SJSA1 (cell line): ENCODE results near the gene KRTAP5-9. TPM values are rescaled to one million over a fixed set of nuclear protein-coding genes. Genes with fewer than 3 reads are reported as not detected.
"Not testable (repeated sequence)": the region's sequence is repeated elsewhere in the genome, so short reads cannot be mapped to it uniquely, and the experiment has no call there.

Experiments
- DNase-seq, 2 experiments: peaks; one replicate each; pipeline ENCODE4 v3.0.0-alpha.2; 2015 to 2020; ENCODE audit warnings: low spot score in 2 of 2, low read depth in 1 of 2
- H3K27ac ChIP-seq: fragments of 250-450 bp; sonication (Bioruptor Pico); 2 replicates; pipeline ENCODE4 v1.5.1; 2020; ENCODE audit warnings: mild to moderate bottlenecking, moderate library complexity
- H3K27me3 ChIP-seq: fragments of 250-450 bp; sonication (Bioruptor Pico); replicated peaks from 2 replicates; pipeline ENCODE4 v1.5.1; 2020; ENCODE audit warnings: mild to moderate bottlenecking, moderate library complexity
- H3K36me3 ChIP-seq: fragments of 250-450 bp; sonication (Bioruptor Pico); 2 replicates; pipeline ENCODE4 v1.5.1; 2020; ENCODE audit warnings: mild to moderate bottlenecking
- H3K4me1 ChIP-seq: fragments of 250-450 bp; sonication (Bioruptor Pico); replicated peaks from 2 replicates; pipeline ENCODE4 v1.6.1; 2021; ENCODE audit warnings: mild to moderate bottlenecking
- H3K4me3 ChIP-seq: fragments of 250-450 bp; sonication (Bioruptor Pico); 2 replicates; pipeline ENCODE4 v1.5.1; 2020; ENCODE audit warnings: mild to moderate bottlenecking
- H3K9me3 ChIP-seq: fragments of 250-450 bp; sonication (Bioruptor Pico); replicated peaks from 2 replicates; pipeline ENCODE4 v1.5.1; 2020; ENCODE audit warnings: mild to moderate bottlenecking
- total RNA-seq: library from RNA; depleted of rRNA; stranded (reverse); fragments of >200 nt; shearing (Covaris generic); gene quantifications from 2 replicates; pipeline ENCODE4 v1.2.3, GENCODE V29; 2014

KRTAP5-9 gene
- total RNA-seq, 1 experiment from 2014 or later = not detected

- H3K27me3 ChIP-seq, H3K27ac ChIP-seq, H3K4me3 ChIP-seq, H3K4me1 ChIP-seq, H3K36me3 ChIP-seq, DNase-seq, H3K9me3 ChIP-seq: not testable (repeated sequence)
Observed at GRCh38 chr11:71539971-71540370, 8.2 kb upstream of the KRTAP5-9 start.

DNA sequence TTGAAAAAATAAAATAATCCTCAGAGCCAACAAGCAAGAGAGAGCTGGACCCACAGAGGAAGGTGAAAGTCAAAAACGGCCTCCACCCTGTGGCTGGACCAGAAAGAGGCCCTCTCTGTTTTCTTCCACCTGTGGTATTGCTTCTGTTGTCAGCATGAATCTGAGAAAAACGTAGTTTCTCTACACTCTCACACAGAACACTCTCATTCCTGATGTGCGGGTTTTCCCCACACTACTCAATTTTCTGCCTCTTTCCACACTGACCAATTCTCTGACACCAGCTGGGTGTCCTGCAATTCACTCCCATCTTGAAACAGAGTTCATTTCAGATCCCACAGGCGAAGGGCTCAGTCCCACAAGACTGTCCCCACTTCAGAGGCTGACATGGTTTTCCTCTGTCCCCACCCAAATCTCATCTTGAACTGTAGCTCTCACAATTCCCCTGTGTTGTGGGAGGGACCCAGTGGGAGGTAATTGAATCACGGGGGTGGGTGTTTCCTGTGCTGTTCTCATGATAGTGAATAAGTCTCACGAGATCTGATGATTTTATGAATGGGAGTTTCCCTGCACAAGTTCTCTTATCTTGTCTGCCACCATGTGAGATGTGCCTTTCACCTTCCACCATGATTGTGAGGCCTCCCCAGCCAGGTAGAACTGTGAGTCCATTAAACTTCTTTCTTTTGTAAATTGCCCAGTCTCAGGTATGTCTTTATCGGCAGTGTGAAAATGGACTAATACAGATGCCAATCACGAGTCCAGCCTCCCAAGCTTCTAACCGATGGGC lies 7.5 kb upstream of the KRTAP5-9 start:
- not testable (repeated sequence) for DNase-seq, H3K4me1 ChIP-seq, H3K4me3 ChIP-seq, H3K36me3 ChIP-seq, H3K27ac ChIP-seq, H3K27me3 ChIP-seq, H3K9me3 ChIP-seq

DNA sequence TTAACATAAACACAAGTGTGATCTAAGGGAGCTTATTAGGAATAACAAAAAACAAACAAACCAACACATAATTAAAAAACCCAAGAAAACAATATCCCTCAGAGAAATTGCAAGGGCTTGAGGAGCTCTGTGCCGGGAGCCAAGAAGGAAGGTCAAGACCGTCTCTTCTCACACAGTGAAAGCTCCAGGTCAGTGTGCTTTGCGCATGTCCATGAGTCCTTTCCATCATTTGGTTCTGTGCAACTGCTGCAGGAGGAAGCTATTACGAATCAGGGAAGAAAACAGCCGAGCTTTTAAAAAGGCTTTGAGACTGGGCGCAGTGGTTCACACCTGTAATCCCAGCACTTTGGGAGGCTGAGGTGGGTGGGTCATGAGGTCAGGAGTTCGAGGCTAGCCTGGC lies 5.8 kb upstream of the KRTAP5-9 start:
- no peak overlapping the region for H3K4me3 ChIP-seq
- no peaks in the 10 kb centered on the region for H3K9me3 ChIP-seq
- no peaks in the 10 kb centered on the region for H3K4me1 ChIP-seq
- no peaks in the 10 kb centered on the region for H3K36me3 ChIP-seq
- DNase-seq = no peak
- no peaks in the 10 kb centered on the region for H3K27me3 ChIP-seq
- H3K27ac ChIP-seq = no peak overlapping the region

DNA sequence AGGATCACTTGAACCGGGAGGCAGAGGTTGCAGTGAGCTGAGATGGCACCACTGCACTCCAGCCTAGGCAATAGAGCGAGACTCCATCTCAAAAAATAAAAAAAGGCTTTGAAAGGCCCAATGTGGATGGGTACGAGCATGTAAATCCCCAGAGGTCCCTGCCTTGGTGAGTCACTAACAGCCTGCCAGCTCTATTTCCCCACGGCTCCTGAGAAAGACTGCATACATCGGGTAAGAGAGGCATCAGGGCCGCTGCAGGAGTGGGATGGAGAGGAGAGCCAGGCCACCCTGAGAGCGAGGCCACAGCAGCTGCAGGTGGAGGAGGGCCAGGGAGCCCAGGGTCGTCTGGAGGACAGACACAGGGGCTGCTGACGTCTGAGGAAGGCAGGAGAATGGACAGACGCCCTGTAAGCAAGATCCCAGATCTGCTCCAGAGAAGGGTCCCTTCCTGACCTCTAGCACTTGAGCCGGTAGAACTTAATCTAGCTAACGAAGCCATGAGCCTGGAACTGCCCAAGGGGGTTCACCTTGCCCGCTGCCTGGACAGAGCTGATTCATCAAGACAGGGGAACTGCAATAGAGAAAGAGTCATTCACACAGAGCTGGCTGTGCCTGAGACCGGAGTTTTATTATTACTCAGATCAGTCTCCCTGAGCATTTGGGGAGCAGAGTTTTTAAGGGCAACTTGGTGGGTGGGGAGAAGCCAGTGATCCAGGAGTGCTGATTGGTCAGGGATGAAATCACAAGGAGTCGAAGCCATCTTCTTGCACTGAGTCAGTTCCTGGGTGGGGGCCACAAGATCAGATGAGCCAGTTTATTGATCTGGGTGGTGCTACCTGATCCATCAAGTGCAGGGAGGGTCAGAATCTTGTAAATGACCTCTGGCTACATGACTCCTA lies 5.1 kb upstream of the KRTAP5-9 start:
- no peak overlapping the region for H3K27ac ChIP-seq
- no peaks in the 10 kb centered on the region for H3K36me3 ChIP-seq
- H3K4me3 ChIP-seq = no peak overlapping the region
- no peak for DNase-seq
- no peaks in the 10 kb centered on the region for H3K4me1 ChIP-seq
- no peaks in the 10 kb centered on the region for H3K9me3 ChIP-seq
- H3K27me3 ChIP-seq = no peaks in the 10 kb centered on the region

DNA sequence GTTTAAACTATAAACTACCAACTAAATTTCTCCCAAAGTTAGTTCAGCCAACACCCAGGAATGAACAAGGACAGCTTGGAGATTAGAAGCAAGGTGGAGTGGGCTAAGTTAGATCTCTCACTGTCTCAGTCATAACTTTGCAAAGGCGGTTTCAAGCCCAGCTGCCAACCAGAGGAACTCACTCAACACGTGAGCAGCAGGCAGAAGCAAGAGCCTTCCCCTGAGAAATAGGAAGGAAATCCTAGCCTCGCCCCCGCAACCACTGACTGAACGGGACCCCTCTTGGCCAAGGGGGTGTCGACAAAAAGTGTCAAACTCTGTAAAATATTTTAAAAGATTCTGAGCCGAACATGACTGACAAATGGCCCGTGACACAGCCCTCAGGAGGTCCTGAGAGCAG lies 4.4 kb upstream of the KRTAP5-9 start:
- Histone ChIP-seq H3K9me3 (no peaks in the 10 kb centered on the region), H3K36me3 (no peaks in the 10 kb centered on the region), H3K4me1 (no peaks in the 10 kb centered on the region), H3K4me3 (no peak overlapping the region), H3K27ac (no peak overlapping the region), H3K27me3 (no peaks in the 10 kb centered on the region)
- no peak for DNase-seq

- Histone ChIP-seq H3K27ac (no peak overlapping the region), H3K9me3 (no peaks in the 10 kb centered on the region), H3K4me1 (no peaks in the 10 kb centered on the region), H3K4me3 (no peak overlapping the region), H3K36me3 (no peaks in the 10 kb centered on the region), H3K27me3 (no peaks in the 10 kb centered on the region)
- no peak for DNase-seq
Observed at GRCh38 chr11:71544525-71545214, 3.5 kb upstream of the KRTAP5-9 start.

DNA sequence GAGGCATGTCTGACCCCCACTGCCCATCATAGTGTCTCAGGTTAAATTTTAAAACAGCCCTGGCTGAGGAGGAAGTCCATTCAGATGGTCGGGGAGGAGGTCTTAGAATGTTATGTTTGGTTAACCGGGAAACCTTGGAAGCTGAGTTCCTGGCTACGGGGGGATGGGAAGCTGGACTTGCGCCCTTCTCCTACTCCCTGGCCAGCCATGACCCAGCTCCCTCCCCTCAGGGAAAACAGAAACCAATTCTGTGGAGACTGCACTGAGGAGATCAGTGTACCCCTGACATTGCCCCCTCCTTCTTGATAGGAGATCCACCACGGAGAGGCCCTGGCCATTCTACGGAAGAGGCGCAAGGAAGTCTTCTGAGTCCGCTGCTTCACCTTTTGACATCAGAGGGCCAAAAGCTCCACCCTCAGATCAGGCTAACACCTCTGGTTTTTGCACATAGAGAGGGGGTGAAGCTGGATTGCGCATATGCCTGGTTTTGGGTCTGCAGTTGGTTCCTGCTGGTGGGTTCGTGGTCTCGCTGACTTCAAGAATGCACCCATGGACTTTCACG lies 2.7 kb upstream of the KRTAP5-9 start:
- no peak for DNase-seq
- Histone ChIP-seq H3K27me3 (no peaks in the 10 kb centered on the region), H3K36me3 (no peaks in the 10 kb centered on the region), H3K4me3 (no peak overlapping the region), H3K9me3 (no peaks in the 10 kb centered on the region), H3K4me1 (no peaks in the 10 kb centered on the region), H3K27ac (no peak overlapping the region)

DNA sequence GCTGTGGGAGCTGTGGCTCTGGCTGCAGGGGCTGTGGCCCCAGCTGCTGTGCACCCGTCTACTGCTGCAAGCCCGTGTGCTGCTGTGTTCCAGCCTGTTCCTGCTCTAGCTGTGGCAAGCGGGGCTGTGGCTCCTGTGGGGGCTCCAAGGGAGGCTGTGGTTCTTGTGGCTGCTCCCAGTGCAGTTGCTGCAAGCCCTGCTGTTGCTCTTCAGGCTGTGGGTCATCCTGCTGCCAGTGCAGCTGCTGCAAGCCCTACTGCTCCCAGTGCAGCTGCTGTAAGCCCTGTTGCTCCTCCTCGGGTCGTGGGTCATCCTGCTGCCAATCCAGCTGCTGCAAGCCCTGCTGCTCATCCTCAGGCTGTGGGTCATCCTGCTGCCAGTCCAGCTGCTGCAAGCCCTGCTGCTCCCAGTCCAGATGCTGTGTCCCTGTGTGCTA lies 514 bp downstream of the KRTAP5-9 start:
- no peaks in the 10 kb centered on the region for H3K4me1 ChIP-seq
- no peak for DNase-seq
- no peak overlapping the region for H3K27ac ChIP-seq
- no peaks in the 10 kb centered on the region for H3K36me3 ChIP-seq
- H3K27me3 ChIP-seq = no peaks in the 10 kb centered on the region
- H3K4me3 ChIP-seq = no peak overlapping the region
- H3K9me3 ChIP-seq = no peaks in the 10 kb centered on the region

GRCh38 chr11:71551711-71552110 lies 3.5 kb downstream of the KRTAP5-9 start:
- DNase-seq = no peak
- Histone ChIP-seq H3K36me3 (no peaks in the 10 kb centered on the region), H3K9me3 (no peaks in the 10 kb centered on the region), H3K27me3 (no peaks in the 10 kb centered on the region), H3K4me3 (no peak overlapping the region), H3K4me1 (no peaks in the 10 kb centered on the region), H3K27ac (no peak overlapping the region)

GRCh38 chr11:71554996-71555395 lies 6.8 kb downstream of the KRTAP5-9 start:
- Histone ChIP-seq H3K36me3 (no peaks in the 10 kb centered on the region), H3K4me3 (no peak overlapping the region), H3K27ac (no peak overlapping the region), H3K4me1 (no peaks in the 10 kb centered on the region), H3K27me3 (no peaks in the 10 kb centered on the region), H3K9me3 (no peaks in the 10 kb centered on the region)
- no peak for DNase-seq

DNA sequence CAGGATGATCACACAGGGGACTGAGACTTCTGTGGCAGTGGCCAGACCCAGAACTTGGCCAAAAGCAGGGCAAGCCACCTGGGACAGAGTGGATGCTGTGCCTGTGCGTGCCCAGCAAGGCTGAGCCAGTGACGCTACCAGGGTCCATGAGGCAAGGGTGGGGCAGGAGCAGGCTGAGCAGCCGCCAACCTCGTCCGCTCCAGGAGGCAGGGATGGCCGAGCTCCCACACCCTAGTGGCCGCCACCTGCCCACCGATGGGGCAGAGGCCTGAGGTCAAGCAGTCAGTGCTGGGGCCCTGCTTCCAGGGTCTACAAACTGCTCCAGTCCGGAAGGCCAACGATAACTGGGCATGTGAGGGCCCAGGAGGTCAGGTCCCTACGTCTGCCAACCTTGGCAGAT lies 7.3 kb downstream of the KRTAP5-9 start:
- Histone ChIP-seq H3K9me3 (no peaks in the 10 kb centered on the region), H3K4me3 (no peak overlapping the region), H3K36me3 (no peaks in the 10 kb centered on the region), H3K4me1 (no peaks in the 10 kb centered on the region), H3K27me3 (no peaks in the 10 kb centered on the region), H3K27ac (no peak overlapping the region)
- no peak for DNase-seq

DNA sequence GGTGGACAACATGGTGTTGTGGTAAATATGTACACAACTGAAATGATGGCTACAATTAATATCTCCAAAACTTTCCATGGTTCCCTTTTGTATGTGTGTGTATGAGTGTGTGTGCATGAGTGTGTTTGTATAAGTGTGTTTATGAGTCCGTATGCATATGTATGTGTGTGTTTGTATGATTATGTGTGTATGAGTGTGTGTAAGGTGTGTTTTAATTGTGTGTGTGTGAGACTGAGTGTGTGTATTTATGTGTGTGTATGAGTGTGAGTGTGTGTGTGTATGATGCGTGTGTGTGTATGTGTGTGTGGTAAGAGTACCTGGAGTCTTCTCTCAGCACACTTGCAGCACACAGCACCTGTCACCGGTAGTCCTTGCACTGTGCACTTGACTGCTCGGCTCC lies 7.8 kb downstream of the KRTAP5-9 start:
- no peaks in the 10 kb centered on the region for H3K4me1 ChIP-seq
- no peak overlapping the region for H3K4me3 ChIP-seq
- DNase-seq = no peak
- no peak overlapping the region for H3K27ac ChIP-seq
- H3K36me3 ChIP-seq = no peaks in the 10 kb centered on the region
- H3K27me3 ChIP-seq = no peaks in the 10 kb centered on the region
- H3K9me3 ChIP-seq = no peaks in the 10 kb centered on the region

DNA sequence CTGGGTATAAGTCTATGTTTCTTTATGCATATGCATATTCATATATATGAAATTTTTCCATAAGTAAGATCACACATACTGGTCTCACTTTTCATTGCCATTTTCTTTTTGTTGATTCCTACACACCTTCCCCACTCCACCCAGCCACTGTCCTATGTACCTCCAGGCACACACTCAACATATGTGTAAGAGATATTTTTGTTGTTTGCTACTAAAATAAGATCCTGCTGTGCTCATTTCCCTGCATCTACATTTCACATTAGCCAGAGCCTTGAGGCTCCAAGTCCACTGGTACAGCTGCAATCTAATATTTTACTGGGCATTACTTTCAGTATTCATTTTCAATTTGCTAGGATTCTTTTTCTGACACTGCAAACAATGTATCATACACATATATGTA lies 9.0 kb downstream of the KRTAP5-9 start:
- H3K4me1 ChIP-seq = no peaks in the 10 kb centered on the region
- no peaks in the 10 kb centered on the region for H3K9me3 ChIP-seq
- H3K27me3 ChIP-seq = no peaks in the 10 kb centered on the region
- DNase-seq = no peak
- no peak overlapping the region for H3K4me3 ChIP-seq
- no peak overlapping the region for H3K27ac ChIP-seq
- H3K36me3 ChIP-seq = no peaks in the 10 kb centered on the region
